ENCODE measurements around the gene APOA5. TPM values are rescaled to one million over a fixed set of nuclear protein-coding genes. Genes with fewer than 3 reads are reported as not detected.

Gene APOA5
- total and polyA plus RNA-seq, 2 of the 8 experiments (the other 6 are each of a cell fraction or from before 2014, with no cell fraction given) = 0.08 to 0.15 TPM

DNA sequence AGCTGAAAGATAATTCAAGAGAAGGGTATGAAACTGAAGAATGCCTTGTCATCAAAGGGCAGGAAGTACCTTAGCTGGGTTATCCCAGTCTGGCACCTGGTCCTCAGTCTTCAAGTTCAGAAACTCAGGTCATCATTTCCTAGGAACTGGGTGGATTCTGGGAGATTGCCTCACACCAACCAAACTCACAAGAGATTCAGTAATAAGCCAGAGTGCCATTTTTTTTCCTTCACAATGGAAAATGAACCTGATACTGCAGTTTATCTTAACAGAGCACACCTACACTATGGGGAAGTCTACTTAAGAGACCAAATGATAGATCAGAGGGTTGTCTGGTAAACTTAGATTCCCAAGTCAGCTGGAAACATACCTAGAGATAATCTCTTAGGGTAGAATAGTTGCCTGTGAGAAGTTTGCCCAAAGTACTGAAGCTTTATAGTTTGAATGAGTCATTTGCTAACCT lies 15.1 kb downstream of the APOA5 start:
- peaks cover 18 to 47% (median 29%) of the 10 kb centered on the region in 4 experiments for H3K36me3 ChIP-seq (ENCODE audit: control insufficient read depth in 2 of 4, insufficient read depth in 4 of 4, low read length in 3 of 4)
- peaks cover 8% of the 10 kb centered on the region for H3K23me2 ChIP-seq (ENCODE audit: low read depth, low read length)
- CTCF ChIA-PET (ENCODE audit: partially characterized antibody) = interaction anchor here (0.7 to 1.7 kb wide), 3 partner anchors 10 to 46 kb away, joined by 3 to 5 read pairs (median 3); partner anchors contain the start of gene APOA4
- TF ChIP-seq CTBP2 (IDR thresholded peaks at IDR 0.05; ENCODE audit: borderline replicate concordance, insufficient read depth, insufficient read length, low read length) (no peak), CREB1 (IDR thresholded peaks at IDR 0.05) (no peak), SP4 (IDR thresholded peaks at IDR 0.05; ENCODE audit: low read length) (no peak), SP2 (IDR thresholded peaks at IDR 0.05; ENCODE audit: low read length) (no peak), MAFK (IDR thresholded peaks at IDR 0.05; ENCODE audit: low read depth, low read length) (no peak), RAD21 (IDR thresholded peaks at IDR 0.05 in 1 of 2, conservative IDR thresholded peaks at IDR 0.05 in 1 of 2; ENCODE audit: low read depth in 2 of 2, low read length in 2 of 2) (no peak), SRF (IDR thresholded peaks at IDR 0.05; ENCODE audit: low read depth, low read length) (no peak), BACH1 (IDR thresholded peaks at IDR 0.05; ENCODE audit: low read length) (no peak), SP1 (IDR thresholded peaks at IDR 0.05; ENCODE audit: low read depth, low read length) (no peak), TAF7 (optimal IDR thresholded peaks at IDR 0.05; ENCODE audit: borderline replicate concordance, low read depth, low read length) (no peak), HDAC6 (IDR thresholded peaks at IDR 0.05; ENCODE audit: low read depth, low read length) (no peak), EZH2 (IDR thresholded peaks at IDR 0.05; ENCODE audit: low read depth, low read length, severe bottlenecking) (no peak), GTF2F1 (IDR thresholded peaks at IDR 0.05; ENCODE audit: borderline replicate concordance, low read depth, low read length) (no peak)
- TF ChIP-seq, protein P1, sequence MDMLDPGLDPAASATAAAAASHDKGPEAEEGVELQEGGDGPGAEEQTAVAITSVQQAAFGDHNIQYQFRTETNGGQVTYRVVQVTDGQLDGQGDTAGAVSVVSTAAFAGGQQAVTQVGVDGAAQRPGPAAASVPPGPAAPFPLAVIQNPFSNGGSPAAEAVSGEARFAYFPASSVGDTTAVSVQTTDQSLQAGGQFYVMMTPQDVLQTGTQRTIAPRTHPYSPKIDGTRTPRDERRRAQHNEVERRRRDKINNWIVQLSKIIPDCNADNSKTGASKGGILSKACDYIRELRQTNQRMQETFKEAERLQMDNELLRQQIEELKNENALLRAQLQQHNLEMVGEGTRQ (IDR thresholded peaks at IDR 0.05; ENCODE audit: low read length) = no peak

More for the DNA sequence above, 15.1 kb downstream of the APOA5 start:
- Histone ChIP-seq H3K27me3 (replicated peaks in 1 of 4; ENCODE audit: control insufficient read depth in 3 of 4, extremely low read depth in 1 of 4, insufficient read depth in 3 of 4, low read length in 3 of 4) (no peaks in the 10 kb centered on the region), H2BK12ac (ENCODE audit: low read depth, low read length) (no peak overlapping the region), H3K79me1 (ENCODE audit: low read depth, low read length) (no peaks in the 10 kb centered on the region), H3K56ac (replicated peaks; ENCODE audit: insufficient read length, low read depth, low read length) (no peak overlapping the region), H2BK20ac (ENCODE audit: low read length) (no peak overlapping the region), H3K9me3 (ENCODE audit: insufficient read depth in 2 of 2, low read depth in 1 of 2, low read length in 1 of 2) (no peaks in the 10 kb centered on the region), H2BK120ac (replicated peaks; ENCODE audit: low read depth, low read length) (no peak overlapping the region), H3K4me3 (ENCODE audit: extremely low read depth in 1 of 4, insufficient read depth in 2 of 4, low read depth in 3 of 4, low read length in 4 of 4) (no peak overlapping the region), H3K23ac (ENCODE audit: insufficient read length) (no peak overlapping the region), H3K18ac (ENCODE audit: extremely low read depth, low read length) (no peak overlapping the region), H3K4me2 (ENCODE audit: insufficient read depth in 1 of 2, low read depth in 2 of 2, low read length in 2 of 2) (no peak overlapping the region), H3K9ac (replicated peaks in 1 of 4; ENCODE audit: extremely low read depth in 1 of 4, low read depth in 3 of 4, low read length in 3 of 4) (no peak overlapping the region), H4K91ac (replicated peaks; ENCODE audit: insufficient read length, low read length) (no peak overlapping the region), H3K14ac (ENCODE audit: insufficient read length) (no peak overlapping the region), H3K4me1 (replicated peaks in 1 of 4; ENCODE audit: control insufficient read depth in 3 of 4, insufficient read depth in 4 of 4, low read length in 3 of 4) (peaks cover 0 to 4% (median 2%) of the 10 kb centered on the region in 4 experiments; a peak in 2 of 7 replicates), H2BK5ac (ENCODE audit: low read depth, low read length) (no peak overlapping the region), H3K4ac (replicated peaks; ENCODE audit: insufficient read length, low read depth, low read length) (no peak overlapping the region), H2AFZ (ENCODE audit: low read length) (no peak overlapping the region), H4K20me1 (replicated peaks in 1 of 2; ENCODE audit: control insufficient read depth in 1 of 2, insufficient read depth in 2 of 2, low read length in 2 of 2) (peaks cover 2% of the 10 kb centered on the region in 2 experiments), H4K5ac (ENCODE audit: insufficient read length, low read depth, low read length) (no peak overlapping the region), H3K27ac (ENCODE audit: low read depth, low read length) (no peak overlapping the region), H2AK5ac (ENCODE audit: low read depth, low read length) (no peak overlapping the region), H3K79me2 (ENCODE audit: control insufficient read depth in 1 of 2, insufficient read depth in 2 of 2, low read length in 2 of 2) (peaks cover 8% of the 10 kb centered on the region in 2 experiments), H2BK15ac (ENCODE audit: low read length) (no peak overlapping the region), H4K8ac (ENCODE audit: extremely low read depth, insufficient read depth, low read length) (no peak overlapping the region)
- DNase-seq (ENCODE audit: low read depth in 1 of 2, low spot score in 2 of 2) = no peak
- no peak for FAIRE-seq
- POLR2A ChIA-PET (ENCODE audit: partially characterized antibody) = interaction anchor here (0.8 to 2.6 kb wide), 2 partner anchors 13 kb away, joined by 4 to 7 read pairs; no protein-coding TSS in a partner anchor

Data from H1 (cell line).